A673 (cell line): ENCODE data around the gene SHISA3. TPM values are rescaled to one million over a fixed set of nuclear protein-coding genes. Genes with fewer than 3 reads are reported as not detected.

ENCODE experiments used
- total RNA-seq: library from RNA; stranded (reverse); gene quantifications from 2 replicates; pipeline ENCODE4 v1.2.3, GENCODE V29; 2021

The SHISA3 gene
- total RNA-seq, 1 experiment from 2014 or later, result 0.39 TPM

Other genes with a start within 250 kb of the SHISA3 start
- gene BEND4, start 244.8 kb upstream of the SHISA3 start, total RNA-seq, result 0.13 and 0.31 TPM in 2 replicates